GM18526 (cell line): ENCODE results near the gene CMSS1.

Source experiments
- POLR2A ChIP-seq: IDR thresholded peaks from 3 replicates; pipeline ENCODE4 v1.6.1; 2011; ENCODE audit not compliant: insufficient read length; ENCODE audit errors: extremely low read depth

Gene CMSS1

DNA sequence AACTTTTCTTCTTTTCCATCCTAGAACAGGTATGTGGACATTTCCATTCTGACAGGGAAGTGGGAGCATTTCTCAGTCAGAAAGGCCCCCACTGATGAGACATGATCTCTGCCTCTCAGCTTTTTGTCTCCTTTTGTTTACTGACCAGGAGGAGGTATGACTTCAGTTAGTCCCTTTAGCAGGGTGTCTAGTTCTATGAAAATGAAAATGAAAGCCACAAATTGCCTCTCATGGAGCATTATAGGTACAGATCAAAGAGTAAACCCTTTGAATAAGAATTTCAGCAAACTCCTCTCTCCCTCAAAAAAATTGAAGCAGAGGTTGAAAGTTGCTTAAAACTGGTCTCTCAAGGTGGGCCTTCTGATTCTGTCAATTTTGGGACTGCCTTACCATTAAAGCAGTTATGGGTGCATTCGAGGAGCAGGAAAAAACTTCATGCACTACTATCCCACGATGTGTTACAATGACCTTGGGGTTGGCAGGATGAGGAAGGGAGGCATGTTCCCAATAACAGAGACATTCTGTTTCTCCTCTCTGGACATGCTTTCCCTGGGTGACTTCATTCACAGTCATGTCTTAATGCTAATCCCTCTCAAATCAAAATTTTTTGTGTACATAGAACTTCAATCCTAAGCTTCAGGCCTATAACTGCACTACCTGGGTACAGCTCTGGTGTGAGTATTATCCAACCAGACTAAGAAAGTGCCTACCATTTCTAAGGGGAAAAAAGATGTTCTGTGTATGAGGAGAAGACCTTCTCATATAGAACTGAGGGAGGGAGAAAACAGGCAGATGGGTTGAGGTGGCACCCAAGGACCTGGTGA lies 392.5 kb downstream of the CMSS1 start:
- TF ChIP-seq POLR2A: no peak

GRCh38 chr3:100210772-100211135 lies 393.1 kb downstream of the CMSS1 start:
- no peak for TF ChIP-seq POLR2A

GRCh38 chr3:100213891-100214573 lies 396.4 kb downstream of the CMSS1 start:
- TF ChIP-seq POLR2A: no peak

DNA sequence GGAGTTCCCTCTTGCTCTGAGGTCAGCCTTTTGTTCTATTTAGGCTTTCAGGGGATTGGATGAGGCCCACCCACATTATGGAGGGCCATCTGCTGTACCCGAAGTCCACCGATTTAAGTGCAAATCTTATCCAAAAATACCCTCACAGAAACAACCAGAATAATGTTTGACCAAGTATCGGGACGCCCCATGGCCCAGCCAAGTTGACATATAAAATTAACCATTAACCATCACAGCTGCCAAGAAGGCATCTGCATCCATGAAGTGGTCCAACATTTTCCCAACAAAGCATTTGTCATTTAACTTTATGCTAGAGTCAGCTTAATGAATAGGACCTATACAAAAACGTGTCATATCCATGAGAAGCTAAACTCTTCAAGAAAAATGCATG lies 396.9 kb downstream of the CMSS1 start:
- TF ChIP-seq POLR2A: no peak

DNA sequence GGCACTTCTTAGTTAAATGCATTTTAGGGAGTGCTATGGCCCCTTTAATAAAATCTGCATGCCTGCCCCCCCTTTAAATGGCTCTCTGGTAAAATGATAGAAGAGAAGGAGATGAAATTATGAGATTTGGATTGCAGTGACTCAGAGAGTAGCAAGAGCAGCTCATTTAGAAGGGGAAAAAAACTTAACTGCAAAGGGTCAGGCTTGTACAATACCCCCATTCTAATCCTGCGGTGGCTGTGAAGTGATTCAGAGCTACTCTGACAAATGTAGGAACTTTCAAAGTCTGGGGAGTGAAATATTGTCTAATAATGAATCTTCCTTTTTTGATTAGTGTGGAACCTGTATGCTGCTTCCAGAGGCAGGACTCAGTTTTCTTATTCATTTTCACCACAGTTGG lies 399.1 kb downstream of the CMSS1 start:
- no peak for TF ChIP-seq POLR2A

- TF ChIP-seq POLR2A: no peak
Observed at GRCh38 chr3:100221159-100221558, 403.5 kb downstream of the CMSS1 start.

DNA sequence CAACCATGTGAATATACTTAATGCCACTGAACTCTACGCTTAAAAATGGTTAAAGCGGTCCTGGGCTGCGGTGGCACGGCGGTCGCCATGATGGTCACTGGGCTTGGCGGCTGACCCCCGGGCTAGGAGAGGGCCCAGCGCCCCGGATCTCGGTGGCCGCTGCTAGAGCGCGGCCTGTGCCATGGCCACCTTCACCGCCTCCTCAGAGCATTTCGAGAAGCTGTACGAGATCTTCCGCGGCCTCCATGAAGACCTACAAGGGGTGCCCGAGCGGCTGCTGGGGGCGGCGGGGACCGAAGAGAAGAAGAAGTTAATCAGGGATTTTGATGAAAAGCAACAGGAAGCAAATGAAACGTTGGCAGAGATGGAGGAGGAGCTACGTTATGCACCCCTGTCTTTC lies 407.5 kb downstream of the CMSS1 start:
- no peak for TF ChIP-seq POLR2A

GRCh38 chr3:100225883-100226282 lies 408.2 kb downstream of the CMSS1 start:
- no peak for TF ChIP-seq POLR2A

GRCh38 chr3:100226712-100227429 lies 409.2 kb downstream of the CMSS1 start:
- no peak for TF ChIP-seq POLR2A

- no peak for TF ChIP-seq POLR2A
Observed at GRCh38 chr3:100227511-100227921, 409.9 kb downstream of the CMSS1 start.

GRCh38 chr3:100228247-100228646 lies 410.6 kb downstream of the CMSS1 start:
- no peak for TF ChIP-seq POLR2A

GRCh38 chr3:100230710-100231109 lies 413.0 kb downstream of the CMSS1 start:
- TF ChIP-seq POLR2A: no peak
